GM19238 (cell line): ENCODE measurements around the gene MYO7B.
A peak's percentile ranks its signal among the peaks of the same experiment; 100 is the strongest.

Source experiments
- DNase-seq: peaks from one replicate; pipeline ENCODE4 v3.0.0; 2011; ENCODE audit warnings: low spot score; ENCODE audit not compliant: insufficient read length

MYO7B gene

DNA sequence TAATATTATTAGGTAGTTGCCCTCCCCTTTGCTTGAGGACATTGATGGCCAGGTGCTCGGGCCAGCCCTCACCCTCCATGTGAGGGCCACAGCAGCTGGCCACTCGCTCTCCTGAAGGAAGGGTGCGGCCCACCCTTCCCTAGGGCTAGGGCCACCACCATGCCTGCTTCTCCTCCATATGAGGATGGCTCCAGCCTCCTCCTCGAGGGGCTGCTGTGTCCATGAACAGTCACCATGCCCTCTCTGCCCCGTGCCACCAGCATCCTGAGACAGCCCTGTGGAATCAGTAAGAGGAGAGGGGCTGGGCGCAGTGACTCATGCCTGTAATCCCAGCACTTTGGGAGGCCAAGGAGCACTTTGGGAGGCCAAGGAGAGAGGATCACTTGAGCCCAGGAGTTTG is 112.8 kb downstream of the MYO7B start:
- DNase-seq: no peak

DNA sequence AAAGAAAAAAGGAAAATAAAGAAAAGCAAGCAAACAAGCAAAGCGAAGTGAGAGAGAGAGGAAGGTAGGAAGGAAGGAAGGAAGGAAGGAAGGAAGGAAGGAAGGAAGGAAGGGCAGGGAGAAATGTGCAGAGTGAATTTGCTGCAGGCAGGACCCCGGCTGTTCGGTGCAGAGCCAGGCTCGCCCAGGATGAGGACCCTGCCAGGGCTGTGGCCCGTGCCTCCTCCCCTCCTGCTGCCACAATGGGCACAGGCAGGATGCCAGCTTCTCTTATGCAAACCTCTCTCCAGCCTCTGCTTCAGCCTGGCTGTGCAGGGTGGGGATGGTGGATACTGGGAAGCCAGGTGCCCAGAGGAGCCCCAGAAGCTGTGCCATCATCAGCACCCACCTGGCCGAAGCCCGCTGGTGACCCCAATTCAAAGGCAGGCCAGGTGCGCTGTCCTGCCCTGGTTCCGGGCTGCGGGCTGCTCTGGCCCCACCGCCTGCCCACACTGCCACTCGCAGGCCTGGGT is 113.7 kb downstream of the MYO7B start:
- no peak for DNase-seq

DNA sequence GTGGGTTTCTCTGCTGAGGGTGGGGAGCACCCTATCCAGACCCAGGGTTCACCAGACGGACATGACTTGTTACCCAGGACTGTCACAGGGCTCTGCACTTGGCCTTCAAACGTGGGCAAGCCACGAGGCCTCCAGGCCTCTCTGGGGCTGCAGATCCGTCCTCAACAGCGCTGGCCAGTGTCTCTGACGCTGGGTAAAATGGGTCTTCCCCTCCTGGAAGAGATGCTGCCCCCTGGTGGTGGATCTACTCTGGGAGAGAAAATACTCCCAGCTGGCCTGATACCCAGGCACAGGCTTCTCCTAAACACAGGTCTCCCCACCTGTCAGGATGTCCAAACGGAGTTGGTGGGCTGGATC is 114.2 kb downstream of the MYO7B start:
- DNase-seq: peak; percentile 76

DNA sequence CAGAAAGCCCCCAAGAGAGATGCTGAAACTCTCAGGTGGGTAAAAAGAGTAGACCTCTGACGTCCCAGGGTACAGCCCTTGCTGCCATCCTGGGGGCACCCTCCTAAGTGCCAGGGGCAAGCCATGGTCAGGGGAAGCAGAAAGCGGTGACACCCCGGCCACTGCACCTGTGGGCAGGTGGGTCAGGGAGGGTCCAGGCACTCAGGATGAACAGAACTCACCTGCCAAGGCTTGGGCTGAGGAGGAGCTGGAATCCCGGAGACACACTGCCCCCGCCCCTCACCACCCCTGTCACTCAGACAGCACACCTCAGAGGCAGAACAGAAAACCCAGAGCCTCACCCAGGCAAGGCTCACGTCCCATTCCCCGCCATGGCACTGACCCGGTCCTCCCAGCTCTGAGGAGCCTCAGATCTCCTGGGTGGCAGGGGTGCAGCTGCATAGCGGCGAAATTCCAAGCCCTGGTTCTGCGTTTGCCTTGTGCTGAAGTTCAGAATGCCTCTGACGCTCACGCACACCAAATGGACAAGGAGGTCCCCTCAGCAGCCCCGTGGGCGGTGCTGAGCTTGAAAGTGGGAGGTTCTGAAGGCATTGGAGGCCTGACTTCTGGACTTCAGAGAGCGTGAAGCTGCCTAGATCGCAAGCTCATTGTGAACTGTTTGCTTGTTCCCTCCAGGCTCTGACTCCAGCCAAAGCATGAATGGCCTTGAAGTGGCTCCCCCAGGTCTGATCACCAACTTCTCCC is 114.7 kb downstream of the MYO7B start:
- DNase-seq: no peak

DNA sequence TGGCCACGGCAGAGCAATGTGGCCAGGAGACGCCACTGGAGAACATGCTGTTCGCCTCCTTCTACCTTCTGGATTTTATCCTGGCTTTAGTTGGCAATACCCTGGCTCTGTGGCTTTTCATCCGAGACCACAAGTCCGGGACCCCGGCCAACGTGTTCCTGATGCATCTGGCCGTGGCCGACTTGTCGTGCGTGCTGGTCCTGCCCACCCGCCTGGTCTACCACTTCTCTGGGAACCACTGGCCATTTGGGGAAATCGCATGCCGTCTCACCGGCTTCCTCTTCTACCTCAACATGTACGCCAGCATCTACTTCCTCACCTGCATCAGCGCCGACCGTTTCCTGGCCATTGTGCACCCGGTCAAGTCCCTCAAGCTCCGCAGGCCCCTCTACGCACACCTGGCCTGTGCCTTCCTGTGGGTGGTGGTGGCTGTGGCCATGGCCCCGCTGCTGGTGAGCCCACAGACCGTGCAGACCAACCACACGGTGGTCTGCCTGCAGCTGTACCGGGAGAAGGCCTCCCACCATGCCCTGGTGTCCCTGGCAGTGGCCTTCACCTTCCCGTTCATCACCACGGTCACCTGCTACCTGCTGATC is 115.4 kb downstream of the MYO7B start:
- no peak for DNase-seq

DNA sequence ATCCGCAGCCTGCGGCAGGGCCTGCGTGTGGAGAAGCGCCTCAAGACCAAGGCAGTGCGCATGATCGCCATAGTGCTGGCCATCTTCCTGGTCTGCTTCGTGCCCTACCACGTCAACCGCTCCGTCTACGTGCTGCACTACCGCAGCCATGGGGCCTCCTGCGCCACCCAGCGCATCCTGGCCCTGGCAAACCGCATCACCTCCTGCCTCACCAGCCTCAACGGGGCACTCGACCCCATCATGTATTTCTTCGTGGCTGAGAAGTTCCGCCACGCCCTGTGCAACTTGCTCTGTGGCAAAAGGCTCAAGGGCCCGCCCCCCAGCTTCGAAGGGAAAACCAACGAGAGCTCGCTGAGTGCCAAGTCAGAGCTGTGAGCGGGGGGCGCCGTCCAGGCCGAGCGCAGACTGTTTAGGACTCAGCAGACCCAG is 115.9 kb downstream of the MYO7B start:
- DNase-seq: no peak

DNA sequence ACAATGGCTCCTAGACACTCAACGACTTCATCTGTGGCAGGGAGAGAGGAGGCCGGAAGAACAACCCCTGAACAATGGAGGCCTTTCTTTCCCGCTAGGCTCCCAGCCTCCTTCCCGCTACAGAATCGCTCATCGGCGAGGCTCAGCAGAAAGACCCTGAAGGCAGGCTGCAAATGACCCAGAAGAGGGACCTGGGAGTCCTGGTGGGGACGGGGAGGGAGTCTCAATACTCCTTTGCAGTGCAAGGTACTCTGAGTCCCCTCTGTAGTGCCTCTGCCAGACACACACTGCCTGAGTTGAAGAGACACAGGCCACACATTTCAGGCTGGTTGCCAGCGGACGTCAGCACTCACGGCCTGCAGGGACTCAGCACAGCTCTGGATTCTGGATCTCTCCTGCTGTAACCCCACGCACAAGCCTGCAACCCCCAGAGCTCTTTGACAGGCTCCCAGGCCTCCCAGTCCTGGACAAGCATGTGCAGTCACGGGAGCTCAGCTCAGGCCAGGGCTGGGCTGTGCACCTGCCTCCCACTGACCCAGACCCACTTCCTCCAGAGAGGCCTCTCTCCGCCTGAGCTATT is 116.6 kb downstream of the MYO7B start:
- no peak for DNase-seq

DNA sequence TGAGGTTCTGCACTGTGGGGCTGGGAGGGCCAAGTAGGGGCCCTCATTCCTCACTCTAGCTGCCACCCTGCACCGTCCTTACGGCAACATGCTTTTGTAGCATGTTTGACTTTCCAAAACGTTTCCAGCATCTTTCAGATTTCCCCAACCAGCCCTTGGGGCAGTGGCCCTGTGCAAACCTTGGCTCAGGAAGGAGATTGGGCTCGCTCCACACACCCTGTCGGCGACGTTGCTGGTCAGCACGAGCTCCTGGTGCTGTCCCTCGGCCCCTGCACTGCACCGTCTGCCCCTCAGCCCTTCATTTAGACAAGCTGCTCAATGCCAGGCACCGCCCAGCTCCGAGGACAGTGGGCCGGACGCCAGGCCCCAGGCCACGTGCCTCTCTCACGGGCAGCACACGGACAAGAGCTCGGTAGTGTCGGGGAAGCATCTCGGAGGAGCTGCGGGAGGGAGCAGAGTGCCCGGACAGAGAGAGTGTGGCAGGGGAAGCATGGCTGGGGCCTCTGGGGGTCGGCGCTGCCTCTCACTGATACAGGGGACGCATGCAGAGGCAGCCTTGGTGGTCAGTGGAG is 117.4 kb downstream of the MYO7B start:
- DNase-seq: no peak

DNA sequence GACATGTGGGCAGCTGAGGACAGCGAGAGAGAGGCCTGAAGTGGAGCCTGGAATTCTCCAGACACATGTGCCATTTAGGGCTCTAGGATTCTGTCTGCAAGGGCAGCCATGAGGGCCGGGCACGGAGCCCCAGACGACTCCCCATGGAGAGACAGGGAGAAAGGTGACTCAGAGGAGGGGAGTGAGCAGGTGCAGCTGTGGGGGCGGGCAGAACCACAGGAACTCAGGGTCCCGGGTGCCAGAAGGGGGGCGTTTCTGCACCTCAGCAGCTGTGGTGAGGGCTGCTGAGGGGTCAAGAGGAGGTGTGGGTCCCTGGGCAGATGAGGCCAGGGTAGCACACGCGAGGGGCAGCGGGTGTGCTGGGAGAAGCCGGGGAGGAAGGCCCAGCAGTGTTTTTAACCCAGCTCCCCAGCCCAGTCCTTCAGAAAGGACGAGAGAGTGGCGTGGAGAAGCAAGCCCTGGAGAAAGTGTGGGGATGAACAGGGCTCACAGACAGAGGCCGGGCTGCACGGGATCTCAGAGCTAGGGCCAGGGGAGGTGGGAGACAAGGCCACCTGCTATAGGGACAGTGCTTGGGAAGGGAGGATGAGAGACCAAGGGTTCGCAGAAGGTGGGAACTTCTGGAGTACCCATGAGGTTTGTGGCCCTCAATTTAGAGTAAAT is 118.1 kb downstream of the MYO7B start:
- no peak for DNase-seq

DNA sequence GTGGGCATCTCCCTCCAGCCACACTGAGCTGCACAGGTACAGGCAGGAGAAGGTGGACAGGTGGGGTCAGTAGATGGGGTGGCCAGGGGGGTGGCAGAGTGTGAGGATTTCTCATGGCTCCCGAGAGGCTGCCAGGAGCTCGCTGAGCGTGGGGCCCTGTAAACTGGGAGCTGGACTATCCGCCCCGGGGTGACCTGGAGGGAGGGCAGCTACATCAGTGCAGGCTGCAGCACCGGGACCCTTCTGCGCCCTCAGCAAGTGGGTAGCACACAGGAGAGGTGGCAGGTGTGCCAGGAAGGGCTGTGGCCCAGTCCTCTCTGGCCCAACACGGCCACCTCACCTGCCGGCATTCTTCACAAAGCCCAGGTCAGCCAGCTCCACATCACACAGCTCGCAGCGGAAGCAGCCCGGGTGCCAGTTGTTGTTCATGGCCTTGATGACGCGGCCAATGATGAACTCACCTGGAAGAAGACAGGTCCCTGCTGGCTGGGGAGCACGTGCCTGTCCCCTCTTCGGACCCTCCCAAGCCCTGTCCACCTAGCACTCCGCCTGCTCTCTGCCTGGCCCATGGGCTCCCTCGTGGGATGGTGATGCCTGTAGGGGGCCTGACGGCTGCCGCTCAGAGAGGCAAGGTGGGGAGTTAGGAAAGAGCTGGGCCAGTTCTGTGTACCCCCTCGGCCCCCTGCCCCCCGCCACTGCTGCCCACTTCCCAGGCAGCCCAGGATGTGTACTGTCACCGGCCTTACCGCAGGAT is 118.8 kb downstream of the MYO7B start:
- no peak for DNase-seq

DNA sequence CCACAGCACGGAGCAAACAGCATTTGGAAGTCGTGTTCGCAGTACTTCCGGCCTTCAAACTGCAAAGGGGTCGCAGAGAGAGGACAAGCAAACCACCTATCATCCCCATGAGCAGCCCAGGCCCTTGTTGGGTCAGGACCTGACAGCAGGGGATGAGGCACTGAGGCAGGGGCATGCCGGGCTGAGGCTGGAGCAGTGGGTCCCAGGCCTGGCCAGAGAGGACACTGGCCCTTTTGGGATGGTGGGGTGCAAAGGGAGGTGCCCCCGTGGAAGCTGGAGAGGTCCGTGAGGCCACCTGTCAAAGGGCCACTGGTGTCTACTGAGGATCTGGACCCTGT is 119.3 kb downstream of the MYO7B start:
- DNase-seq: no peak

DNA sequence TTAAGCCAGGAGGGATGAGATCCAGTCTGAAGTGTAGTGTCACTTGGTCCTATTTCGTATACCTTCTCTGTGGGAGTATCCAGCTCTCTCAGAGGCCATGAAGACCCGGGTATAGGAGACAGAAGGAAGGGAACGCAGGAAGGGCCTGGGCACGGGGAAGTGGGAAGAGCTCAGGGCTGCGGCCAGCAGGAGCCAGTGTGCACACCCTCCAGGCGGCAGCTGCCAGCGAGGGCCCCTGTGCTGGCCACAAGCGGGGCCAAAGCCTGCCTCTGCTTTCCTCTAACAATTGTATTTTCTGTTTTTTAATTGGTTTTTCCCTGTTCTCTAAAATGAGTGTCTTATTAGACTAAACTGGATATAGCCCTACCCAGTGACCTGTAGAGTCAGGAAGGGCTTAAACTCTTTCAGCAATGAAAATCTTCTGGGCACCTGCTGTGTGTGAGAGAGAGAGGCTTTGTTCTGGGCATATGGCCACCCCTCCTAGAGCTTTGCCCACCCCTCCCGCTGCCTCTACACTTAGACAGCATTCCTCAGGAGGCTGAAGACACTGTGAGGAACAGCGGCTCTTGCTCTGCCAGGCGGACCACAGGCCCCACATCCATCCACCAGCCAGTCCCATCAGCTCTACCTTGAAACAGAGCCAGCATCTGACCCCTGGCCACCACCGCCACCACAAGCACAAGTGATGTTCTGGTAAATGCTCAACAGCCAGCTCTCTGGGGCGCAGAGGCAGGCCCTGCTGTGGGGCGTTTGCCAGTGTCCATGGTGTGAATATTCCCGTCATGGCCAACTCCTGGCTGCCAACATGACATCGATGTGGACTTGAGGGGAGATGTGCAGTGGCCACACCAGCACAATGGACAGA is 120.0 kb downstream of the MYO7B start:
- DNase-seq: no peak

DNA sequence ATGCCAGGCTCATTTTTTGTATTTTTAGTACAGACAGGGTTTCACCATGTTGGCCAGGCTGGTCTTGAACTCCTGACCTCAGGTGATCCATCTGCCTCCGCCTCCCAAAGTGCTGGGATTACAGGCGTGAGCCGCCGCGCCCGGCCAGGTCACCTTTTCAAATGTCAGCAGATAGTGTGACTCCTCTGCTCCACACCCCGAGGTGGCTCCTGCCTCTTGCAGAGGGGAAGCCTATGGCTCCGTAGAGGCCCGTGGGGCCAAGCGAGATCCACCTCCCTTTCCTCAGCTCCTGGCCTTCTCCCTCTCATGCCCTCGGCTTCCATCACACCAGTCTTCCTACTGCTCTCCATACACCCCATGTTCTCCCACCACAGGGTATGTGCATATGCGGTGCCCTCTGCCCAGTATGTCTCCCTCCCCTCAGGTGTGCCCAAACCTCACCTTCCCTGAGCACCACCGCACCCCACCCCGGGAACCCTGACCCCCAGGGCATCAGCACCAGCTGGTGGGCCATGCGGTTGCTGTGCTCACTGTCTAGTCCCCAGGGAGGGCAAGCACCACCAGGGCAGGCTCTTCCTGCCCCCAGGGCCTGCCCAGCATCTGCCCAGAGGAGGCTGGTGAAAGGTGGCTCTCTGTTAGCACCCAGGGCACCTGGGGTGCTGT is 121.2 kb downstream of the MYO7B start:
- no peak for DNase-seq

DNA sequence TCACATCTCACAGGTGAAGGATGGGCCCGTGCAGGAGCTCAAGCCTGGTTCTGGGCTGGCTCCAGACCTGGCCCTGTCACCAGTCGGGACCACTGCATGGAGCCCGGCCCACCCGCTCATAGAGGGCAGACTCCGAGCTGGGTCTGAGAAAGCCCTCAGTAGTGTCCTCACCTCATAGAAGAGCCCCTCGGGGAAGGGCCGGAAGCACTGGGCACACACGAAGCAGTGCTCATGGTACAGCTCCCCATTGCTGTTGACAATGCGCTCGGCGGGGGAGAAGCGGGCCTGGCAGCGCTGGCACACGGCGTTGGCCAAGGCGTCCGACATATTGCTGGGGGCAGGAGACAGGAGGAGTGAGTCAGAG is 121.7 kb downstream of the MYO7B start:
- DNase-seq: no peak

DNA sequence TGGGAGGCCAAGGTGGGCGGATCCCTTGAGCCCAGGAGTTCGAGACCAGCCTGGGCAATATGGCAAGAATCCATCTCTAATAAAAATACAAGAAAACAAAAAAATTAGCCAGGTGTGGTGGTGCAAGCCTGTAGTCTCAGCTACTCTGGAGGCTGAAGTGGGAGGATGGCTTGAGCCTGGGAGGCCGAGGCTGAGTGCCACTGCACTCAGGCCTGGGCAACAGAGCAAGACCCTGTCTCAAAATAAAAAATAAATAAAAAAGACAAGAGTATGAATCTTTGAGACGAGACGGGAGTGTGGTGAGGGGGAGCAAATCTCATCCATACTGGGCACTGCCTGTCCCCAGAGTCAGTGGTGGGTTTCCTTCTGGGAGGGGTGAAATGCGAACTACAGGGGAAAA is 122.7 kb downstream of the MYO7B start:
- DNase-seq: no peak

DNA sequence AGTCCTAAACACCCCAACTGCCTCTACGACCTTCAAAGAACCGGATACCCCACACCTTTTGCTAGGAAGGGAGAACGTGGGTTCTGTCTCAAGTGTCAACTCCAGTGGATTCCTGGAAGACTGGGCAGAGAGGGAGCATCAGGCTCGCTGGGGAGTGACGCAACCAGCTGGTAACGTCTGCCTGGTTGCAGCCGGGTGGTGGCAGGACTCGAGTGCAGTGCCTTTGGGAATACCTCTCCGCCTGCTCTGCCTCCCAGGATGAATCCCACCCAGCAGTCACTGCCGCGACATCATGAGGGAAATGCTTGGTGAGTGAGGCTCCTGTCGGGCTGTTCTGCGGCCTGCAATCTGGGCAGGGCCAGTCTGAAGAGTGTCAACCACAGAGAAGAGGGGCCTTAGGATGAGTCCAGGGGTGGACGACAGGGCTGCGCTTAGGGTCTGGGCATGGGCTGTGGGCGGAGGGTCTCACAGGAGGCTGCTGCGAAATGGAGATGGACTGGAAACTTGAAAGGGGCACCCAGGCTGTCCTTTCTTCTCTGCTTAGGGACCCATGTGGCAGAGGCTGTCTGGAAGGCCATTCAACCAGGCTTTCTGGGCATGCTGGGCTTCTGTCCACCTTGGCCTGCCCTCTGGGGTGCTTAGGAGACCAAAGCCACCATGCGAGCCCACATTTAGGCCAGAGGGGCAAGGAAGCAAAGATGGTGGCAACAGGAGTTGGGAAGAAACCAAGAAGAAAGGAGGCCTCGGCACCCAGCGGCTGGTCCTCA is 123.3 kb downstream of the MYO7B start:
- no peak for DNase-seq

DNA sequence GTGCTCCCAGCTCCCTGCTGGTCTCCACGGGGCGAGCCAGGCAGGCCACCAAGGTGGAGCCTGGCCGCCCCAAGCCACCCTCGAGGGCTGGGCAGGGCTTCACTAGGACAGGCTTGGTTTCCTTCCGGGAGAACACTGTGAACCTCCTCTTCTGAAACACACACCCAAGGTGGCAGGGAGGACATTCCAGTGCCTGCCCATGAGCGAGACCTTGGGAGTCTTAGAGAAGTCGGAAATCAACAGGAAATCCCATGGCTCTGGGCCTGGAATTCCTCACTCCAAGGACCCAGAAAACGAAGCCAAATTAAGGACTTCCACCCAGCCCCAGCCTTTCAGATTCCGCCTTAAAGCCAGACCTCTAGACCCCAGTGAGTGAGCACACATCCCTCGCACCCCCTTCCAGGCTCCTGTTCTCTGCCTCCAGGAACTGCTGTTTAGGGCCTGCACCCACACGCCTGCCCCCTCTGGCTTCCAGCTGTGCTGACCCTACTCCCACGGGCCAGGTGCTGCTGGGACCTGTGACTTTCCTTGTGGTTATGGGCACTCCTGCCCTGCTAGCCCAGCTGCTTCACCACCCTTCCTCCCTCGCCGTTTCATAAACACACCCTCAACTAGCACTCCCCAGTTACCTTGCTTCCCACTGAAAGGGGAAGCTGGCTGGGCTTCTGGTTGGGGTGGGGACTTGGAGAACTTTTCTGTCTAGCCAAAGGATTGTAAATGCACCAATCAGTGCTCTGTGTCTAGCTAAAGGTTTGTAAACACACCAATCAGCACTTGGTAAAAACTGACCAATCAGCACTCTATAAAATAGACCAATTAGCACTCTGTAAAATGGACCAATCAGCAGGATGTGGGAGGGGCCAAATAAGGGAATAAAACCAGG is 124.2 kb downstream of the MYO7B start:
- DNase-seq: no peak

DNA sequence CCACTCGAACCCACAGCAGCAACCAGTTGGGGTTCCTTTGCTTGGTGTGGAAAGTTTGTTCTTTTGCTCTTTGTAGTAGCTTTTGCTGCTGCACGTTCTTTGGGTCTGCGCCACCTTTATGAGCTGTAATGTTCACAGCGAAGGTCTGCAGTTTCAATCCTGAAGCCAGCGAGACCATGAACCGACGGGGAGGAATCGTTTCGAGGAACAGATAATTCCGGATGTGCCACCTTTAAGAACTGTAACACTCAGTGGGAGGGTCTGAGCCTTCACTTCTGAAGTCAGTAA is 124.8 kb downstream of the MYO7B start:
- DNase-seq: no peak
